Transverse colon (tissue), 3 donors: ENCODE results near the gene MAP6.

ENCODE experiments used
- CTCF ChIP-seq, 5 experiments: fragments of 200-600 bp in 3 of 5; fragments of 450-650 bp in 2 of 5; sonication (generic) in 3 of 5; IDR thresholded peaks; 1 replicate in 2 of 5; 2 replicates in 3 of 5; pipeline ENCODE4 v1.5.1; 2016 to 2017; ENCODE audit warnings: antibody characterized with exemption in 5 of 5, inconsistent platforms in 3 of 5, mild to moderate bottlenecking in 2 of 5, moderate library complexity in 1 of 5
- POLR2A ChIP-seq: fragments of 450-650 bp; IDR thresholded peaks from one replicate; pipeline ENCODE4 v1.6.1; 2016; ENCODE audit warnings: antibody characterized with exemption, mild to moderate bottlenecking, moderate library complexity

- no peak for TF ChIP-seq CTCF (IDR thresholded peaks at IDR 0.05)
- TF ChIP-seq POLR2A = no peak
Observed at GRCh38 chr11:75593286-75593915, 75.4 kb downstream of the MAP6 start.
